ENCODE data around the gene SLC19A1. TPM values are rescaled to one million over a fixed set of nuclear protein-coding genes. Genes with fewer than 3 reads are reported as not detected.

The SLC19A1 gene
- total RNA-seq, 1 donor from 2014 or later = 25.6 TPM

- TF ChIP-seq CTCF (IDR thresholded peaks at IDR 0.05; ENCODE audit: unreplicated experiment) = no peak
- no peaks in the 10 kb centered on the region for H3K9me3 Mint-ChIP-seq (ENCODE audit: low read depth)
- H3K4me3 Mint-ChIP-seq (ENCODE audit: low read depth) = no peak overlapping the region
- H3K27ac Mint-ChIP-seq = no peak overlapping the region
- peaks cover 30% of the 10 kb centered on the region for H3K4me1 Mint-ChIP-seq (ENCODE audit: low read depth)
- H3K27me3 Mint-ChIP-seq = no peaks in the 10 kb centered on the region
- DNase-seq (ENCODE audit: low spot score, unreplicated experiment) = no peak
- H3K36me3 Mint-ChIP-seq (ENCODE audit: insufficient read depth) = peaks cover 17% of the 10 kb centered on the region
These were observed 68.5 kb downstream of the SLC19A1 start for GRCh38 chr21:45473496-45474322.

- no peak overlapping the region for H3K27ac Mint-ChIP-seq
- no peak for DNase-seq (ENCODE audit: low spot score, unreplicated experiment)
- no peaks in the 10 kb centered on the region for H3K9me3 Mint-ChIP-seq (ENCODE audit: low read depth)
- no peaks in the 10 kb centered on the region for H3K27me3 Mint-ChIP-seq
- H3K36me3 Mint-ChIP-seq (ENCODE audit: insufficient read depth) = peaks cover 11% of the 10 kb centered on the region
- no peak for TF ChIP-seq CTCF (IDR thresholded peaks at IDR 0.05; ENCODE audit: unreplicated experiment)
- H3K4me3 Mint-ChIP-seq (ENCODE audit: low read depth) = no peak overlapping the region
- peaks cover 24% of the 10 kb centered on the region for H3K4me1 Mint-ChIP-seq (ENCODE audit: low read depth)
These were observed 69.5 kb downstream of the SLC19A1 start for GRCh38 chr21:45472445-45473365.

- Mint-ChIP-seq H3K4me1 (ENCODE audit: low read depth) (peaks cover 27% of the 10 kb centered on the region), H3K36me3 (ENCODE audit: insufficient read depth) (peaks cover 11% of the 10 kb centered on the region), H3K27me3 (no peaks in the 10 kb centered on the region), H3K9me3 (ENCODE audit: low read depth) (no peaks in the 10 kb centered on the region), H3K27ac (peak overlapping the region; percentile 88), H3K4me3 (ENCODE audit: low read depth) (peak overlapping the region; percentile 14)
- no peak for DNase-seq (ENCODE audit: low spot score, unreplicated experiment)
- TF ChIP-seq CTCF (IDR thresholded peaks at IDR 0.05; ENCODE audit: unreplicated experiment) = no peak
These were observed 70.6 kb downstream of the SLC19A1 start for GRCh38 chr21:45471525-45472221.

GRCh38 chr21:45470773-45471524 lies 71.3 kb downstream of the SLC19A1 start:
- Mint-ChIP-seq H3K36me3 (ENCODE audit: insufficient read depth) (peaks cover 8% of the 10 kb centered on the region), H3K9me3 (ENCODE audit: low read depth) (no peaks in the 10 kb centered on the region), H3K4me3 (ENCODE audit: low read depth) (peak overlapping the region; percentile 49), H3K27me3 (no peaks in the 10 kb centered on the region), H3K27ac (peak overlapping the region; percentile 88), H3K4me1 (ENCODE audit: low read depth) (peaks cover 30% of the 10 kb centered on the region)
- TF ChIP-seq CTCF (IDR thresholded peaks at IDR 0.05; ENCODE audit: unreplicated experiment) = no peak
- DNase-seq (ENCODE audit: low spot score, unreplicated experiment) = no peak

All from progenitor cell of endocrine pancreas (in vitro differentiated cells).